MCF 10A (cell line): ENCODE results near the gene NUP43. TPM values are rescaled to one million over a fixed set of nuclear protein-coding genes. Genes with fewer than 3 reads are reported as not detected.
A peak's percentile ranks its signal among the peaks of the same experiment; 100 is the strongest.
"Not testable (repeated sequence)": the region's sequence is repeated elsewhere in the genome, so short reads cannot be mapped to it uniquely, and the experiment has no call there.

Experiments used
- BruUV-seq: library from RNA; stranded (reverse); fragments of 400-500 nt; replicated peaks from 2 replicates; lab custom pipeline; 2021; lab: Mats Ljungman, UMichigan
- CTCF ChIA-PET: fragments of 300-600 bp; sonication (Branson Sonifier 250); formaldehyde crosslinking; extraction: SDS; loops from one replicate; lab custom pipeline; 2021; ENCODE audit warnings: antibody characterized with exemption, inconsistent platforms; lab: Yijun Ruan, JAX
- POLR2A ChIA-PET: fragments of 300-600, 350-650 bp; sonication (Branson Sonifier 250); formaldehyde crosslinking; extraction: SDS; loops from one replicate; lab custom pipeline; 2020; ENCODE audit warnings: antibody characterized with exemption, inconsistent platforms; lab: Yijun Ruan, JAX
- DNase-seq: peaks from one replicate; pipeline ENCODE4 v3.0.0-alpha.2; 2018; ENCODE audit not compliant: unreplicated experiment
- H3K27ac Mint-ChIP-seq: one replicate; pipeline ENCODE4 v1.8.0; 2022; ENCODE audit warnings: mild to moderate bottlenecking, low read depth, mixed read lengths; ENCODE audit not compliant: unreplicated experiment
- H3K27me3 Mint-ChIP-seq: one replicate; pipeline ENCODE4 v1.8.0; 2022; ENCODE audit warnings: mixed read lengths; ENCODE audit not compliant: insufficient read depth, unreplicated experiment
- H3K36me3 Mint-ChIP-seq: one replicate; pipeline ENCODE4 v1.8.0; 2022; ENCODE audit warnings: mild to moderate bottlenecking, moderate library complexity, mixed read lengths; ENCODE audit not compliant: insufficient read depth, unreplicated experiment
- H3K4me1 Mint-ChIP-seq: one replicate; pipeline ENCODE4 v1.8.0; 2022; ENCODE audit warnings: mixed read lengths; ENCODE audit not compliant: insufficient read depth, unreplicated experiment
- H3K4me3 Mint-ChIP-seq: one replicate; pipeline ENCODE4 v1.8.0; 2022; ENCODE audit warnings: mild to moderate bottlenecking, moderate library complexity, mixed read lengths; ENCODE audit not compliant: unreplicated experiment
- H3K9me3 Mint-ChIP-seq: one replicate; pipeline ENCODE4 v1.8.0; 2022; ENCODE audit warnings: mixed read lengths; ENCODE audit not compliant: unreplicated experiment
- intact Hi-C: fragments of 100-400 bp; cut with micrococcal nuclease; formaldehyde crosslinking; loops from 2 replicates; pipeline ENCODE4 v1.14.1; 2022
- total RNA-seq: library from RNA; stranded (reverse); gene quantifications from 2 replicates; pipeline ENCODE4 v1.2.3, GENCODE V29; 2022
- TF ChIP-seq, protein P1 (sequence below): fragments of 200-600 bp; IDR thresholded peaks from one replicate; pipeline ENCODE4 v1.8.0; 2022; ENCODE audit warnings: antibody characterized with exemption, mild to moderate bottlenecking; ENCODE audit not compliant: unreplicated experiment

Gene NUP43
- total RNA-seq, 1 experiment from 2014 or later = 50.5 TPM

DNA sequence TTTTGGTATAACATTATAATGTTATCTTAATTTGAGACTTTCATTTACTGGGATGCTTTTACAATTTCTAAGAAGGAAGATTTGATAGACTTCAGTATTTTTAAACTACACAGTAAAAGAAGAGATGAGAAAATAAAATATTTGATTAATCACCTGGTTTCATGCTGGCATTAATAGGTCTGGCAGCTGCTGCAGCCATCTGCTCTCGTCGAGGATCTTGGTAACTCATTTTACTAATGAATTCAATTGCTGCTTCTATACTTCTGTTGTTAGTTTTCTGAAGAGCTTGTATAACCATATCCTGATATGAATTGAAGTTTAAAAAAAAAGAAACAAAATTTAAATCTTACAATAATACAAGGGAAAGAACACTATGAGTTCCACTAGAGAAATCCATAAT is 51.4 kb downstream of the NUP43 start:
- intact Hi-C loops = no loop called here
- Mint-ChIP-seq H3K36me3 (peaks cover 25% of the 10 kb centered on the region), H3K9me3 (no peaks in the 10 kb centered on the region), H3K4me1 (peaks cover 12% of the 10 kb centered on the region), H3K4me3 (no peak overlapping the region), H3K27me3 (no peaks in the 10 kb centered on the region), H3K27ac (peak overlapping the region; percentile 51)
- no TSS peak for BruUV-seq
- TF ChIP-seq, protein P1, sequence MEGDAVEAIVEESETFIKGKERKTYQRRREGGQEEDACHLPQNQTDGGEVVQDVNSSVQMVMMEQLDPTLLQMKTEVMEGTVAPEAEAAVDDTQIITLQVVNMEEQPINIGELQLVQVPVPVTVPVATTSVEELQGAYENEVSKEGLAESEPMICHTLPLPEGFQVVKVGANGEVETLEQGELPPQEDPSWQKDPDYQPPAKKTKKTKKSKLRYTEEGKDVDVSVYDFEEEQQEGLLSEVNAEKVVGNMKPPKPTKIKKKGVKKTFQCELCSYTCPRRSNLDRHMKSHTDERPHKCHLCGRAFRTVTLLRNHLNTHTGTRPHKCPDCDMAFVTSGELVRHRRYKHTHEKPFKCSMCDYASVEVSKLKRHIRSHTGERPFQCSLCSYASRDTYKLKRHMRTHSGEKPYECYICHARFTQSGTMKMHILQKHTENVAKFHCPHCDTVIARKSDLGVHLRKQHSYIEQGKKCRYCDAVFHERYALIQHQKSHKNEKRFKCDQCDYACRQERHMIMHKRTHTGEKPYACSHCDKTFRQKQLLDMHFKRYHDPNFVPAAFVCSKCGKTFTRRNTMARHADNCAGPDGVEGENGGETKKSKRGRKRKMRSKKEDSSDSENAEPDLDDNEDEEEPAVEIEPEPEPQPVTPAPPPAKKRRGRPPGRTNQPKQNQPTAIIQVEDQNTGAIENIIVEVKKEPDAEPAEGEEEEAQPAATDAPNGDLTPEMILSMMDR = no peak
- DNase-seq = no peak
- ChIA-PET POLR2A (interaction anchor here (0.9 to 7.4 kb wide), 5 partner anchors 10 to 149 kb away, joined by 3 to 96 read pairs (median 6); partner anchors contain the start of genes KATNA1, LATS1 and PPIL4), CTCF (no interaction called here)

DNA sequence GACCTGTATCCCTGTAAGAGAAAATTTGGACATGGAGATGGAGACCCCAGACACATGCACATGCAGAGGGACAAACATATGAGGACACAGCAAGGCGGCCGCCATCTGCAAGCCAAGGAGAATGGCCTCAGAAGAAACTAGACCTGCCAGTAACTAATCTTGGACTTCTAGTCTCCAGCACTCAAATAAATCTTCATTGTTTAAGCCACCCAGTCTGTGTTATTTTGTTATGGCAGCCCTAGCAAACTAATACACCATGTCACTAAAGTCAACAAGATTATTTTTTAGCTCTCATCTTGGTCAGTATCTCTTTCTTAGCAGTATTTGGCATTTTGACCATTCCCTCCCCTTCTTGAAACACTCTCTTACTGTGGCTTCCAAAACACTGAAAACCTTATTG is 55.1 kb downstream of the NUP43 start:
- peaks cover 32% of the 10 kb centered on the region for H3K36me3 Mint-ChIP-seq
- H3K27me3 Mint-ChIP-seq = no peaks in the 10 kb centered on the region
- H3K4me1 Mint-ChIP-seq = peaks cover 6% of the 10 kb centered on the region
- POLR2A ChIA-PET = interaction anchor here (1.6 kb wide), 1 partner anchor 26 kb away, joined by 4 read pairs; no protein-coding TSS in a partner anchor
- H3K4me3 Mint-ChIP-seq = no peak overlapping the region
- CTCF ChIA-PET = interaction anchor here (0.6 to 1.2 kb wide), 2 partner anchors 27 to 93 kb away, joined by 3 read pairs; no protein-coding TSS in a partner anchor
- peak overlapping the region; percentile 75 for H3K27ac Mint-ChIP-seq
- intact Hi-C loops = no loop called here
- no TSS peak for BruUV-seq
- no peaks in the 10 kb centered on the region for H3K9me3 Mint-ChIP-seq
- TF ChIP-seq, protein P1 = no peak
- no peak for DNase-seq

DNA sequence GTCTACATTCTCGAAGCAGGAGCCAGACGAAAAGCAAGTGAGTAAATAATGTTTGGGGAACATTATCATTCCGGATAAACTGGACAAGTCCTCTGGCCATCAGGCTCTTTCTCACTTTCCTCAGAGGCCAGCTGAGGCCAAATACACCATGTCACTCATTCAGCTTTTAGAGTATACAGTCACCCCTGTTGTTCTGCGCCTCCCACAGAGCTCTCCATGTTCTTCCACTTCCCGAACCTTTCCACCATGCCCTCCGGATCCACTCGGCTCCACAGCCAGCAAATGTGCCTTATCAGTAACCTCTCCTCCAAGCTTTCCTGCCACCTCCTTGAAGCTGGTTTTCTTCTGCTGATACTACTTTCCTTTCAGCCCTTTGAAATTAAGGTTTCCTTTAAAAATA is 60.1 kb downstream of the NUP43 start:
- BruUV-seq = no TSS peak
- peaks cover 3% of the 10 kb centered on the region for H3K4me1 Mint-ChIP-seq
- no peak for DNase-seq
- ChIA-PET POLR2A (interaction anchor here (0.8 to 1.0 kb wide), 2 partner anchors 31 to 32 kb away, joined by 3 to 4 read pairs; partner anchors contain the start of gene LATS1), CTCF (interaction anchor here (0.7 kb wide), 1 partner anchor 16 kb away, joined by 3 read pairs; no protein-coding TSS in a partner anchor)
- intact Hi-C loops = no loop called here
- TF ChIP-seq, protein P1 = no peak
- no peaks in the 10 kb centered on the region for H3K27me3 Mint-ChIP-seq
- H3K36me3 Mint-ChIP-seq = peaks cover 33% of the 10 kb centered on the region
- H3K9me3 Mint-ChIP-seq = no peaks in the 10 kb centered on the region
- H3K27ac Mint-ChIP-seq = no peak overlapping the region
- H3K4me3 Mint-ChIP-seq = no peak overlapping the region

DNA sequence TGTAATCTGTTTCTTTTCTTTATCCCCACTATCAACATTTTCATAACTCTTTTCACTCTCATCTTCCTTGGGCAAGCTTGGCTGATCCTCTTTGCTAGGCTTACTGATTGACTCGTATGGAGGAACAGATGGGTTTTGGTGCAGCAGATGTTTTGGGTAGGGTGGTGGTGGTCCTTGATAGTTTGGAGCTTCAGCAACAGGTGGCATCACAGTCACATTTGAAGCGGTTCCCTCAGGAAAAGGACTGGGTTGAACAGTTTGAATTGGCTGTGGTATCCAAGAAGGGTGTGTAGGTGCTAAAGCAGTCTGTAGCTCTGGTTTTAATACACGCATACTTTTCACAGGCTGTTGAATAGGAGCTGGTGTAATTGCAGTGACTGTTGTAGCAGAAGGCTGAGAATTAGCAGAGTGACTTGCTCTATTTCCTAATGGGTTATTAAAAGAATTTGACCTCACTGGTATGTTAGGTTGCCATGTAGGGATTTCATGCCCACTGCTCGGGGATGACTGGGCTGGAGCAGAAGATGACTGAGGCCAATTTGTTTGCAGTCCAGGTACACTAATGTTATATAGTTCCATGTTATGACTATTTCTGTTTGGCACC is 63.0 kb downstream of the NUP43 start:
- POLR2A ChIA-PET = interaction anchor here (1.2 kb wide), 1 partner anchor 14 kb away, joined by 3 read pairs; no protein-coding TSS in a partner anchor
- no peak overlapping the region for H3K27ac Mint-ChIP-seq
- H3K27me3 Mint-ChIP-seq = no peaks in the 10 kb centered on the region
- CTCF ChIA-PET = interaction anchor here (0.6 kb wide), 1 partner anchor 21 kb away, joined by 3 read pairs; no protein-coding TSS in a partner anchor
- H3K4me3 Mint-ChIP-seq = no peak overlapping the region
- DNase-seq = no peak
- H3K4me1 Mint-ChIP-seq = peaks cover 9% of the 10 kb centered on the region
- no TSS peak for BruUV-seq
- H3K36me3 Mint-ChIP-seq = peaks cover 50% of the 10 kb centered on the region
- TF ChIP-seq, protein P1 = no peak
- H3K9me3 Mint-ChIP-seq = no peaks in the 10 kb centered on the region
- intact Hi-C loops = no loop called here

DNA sequence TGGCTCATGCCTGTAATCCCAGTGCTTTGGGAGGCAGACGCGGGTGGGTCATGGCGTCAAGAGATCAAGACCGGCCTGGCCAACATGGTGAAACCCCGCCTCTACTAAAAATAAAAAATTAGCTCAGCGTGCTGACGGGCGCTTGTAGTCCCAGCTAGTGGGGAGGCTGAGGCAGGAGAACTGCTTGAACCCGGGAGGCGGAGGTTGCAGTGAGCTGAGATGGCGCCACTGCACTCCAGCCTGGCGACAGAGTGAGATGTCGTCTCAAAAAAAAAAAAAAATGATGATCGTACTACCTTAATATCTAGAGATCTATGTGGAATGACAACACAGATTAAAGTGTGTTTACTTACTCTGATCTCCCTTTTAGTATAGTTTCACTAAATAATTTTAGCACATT is 64.5 kb downstream of the NUP43 start:
- CTCF ChIA-PET = interaction anchor here (0.6 kb wide), 1 partner anchor 18 kb away, joined by 4 read pairs; no protein-coding TSS in a partner anchor
- peaks cover 16% of the 10 kb centered on the region for H3K4me1 Mint-ChIP-seq
- H3K27ac Mint-ChIP-seq, H3K27me3 Mint-ChIP-seq, H3K9me3 Mint-ChIP-seq, BruUV-seq, H3K4me3 Mint-ChIP-seq, intact Hi-C loops, DNase-seq: not testable (repeated sequence)
- peaks cover 63% of the 10 kb centered on the region for H3K36me3 Mint-ChIP-seq
- POLR2A ChIA-PET = interaction anchor here (0.6 kb wide), 1 partner anchor 218 kb away, joined by 3 read pairs; no protein-coding TSS in a partner anchor
